H1 (cell line): ENCODE data around the gene FAM163A. TPM values are rescaled to one million over a fixed set of nuclear protein-coding genes. Genes with fewer than 3 reads are reported as not detected.

Experiments
- ASH2L ChIP-seq: fragments of 200-600, 300-600 bp; sonication (generic); IDR thresholded peaks from one replicate; pipeline ENCODE4 v1.7.1; 2017; ENCODE audit warnings: low read length
- CHD2 ChIP-seq: IDR thresholded peaks from 2 replicates; pipeline ENCODE4 v1.6.1; 2012; ENCODE audit warnings: low read length, improper control_type of control experiment
- CREB1 ChIP-seq: IDR thresholded peaks from 2 replicates; pipeline ENCODE4 v1.6.1; 2012; ENCODE audit warnings: inconsistent platforms
- EZH2 ChIP-seq: fragments of 200-600 bp; sonication (generic); IDR thresholded peaks from 2 replicates; pipeline ENCODE4 v1.7.1; 2012; ENCODE audit warnings: low read depth, mild to moderate bottlenecking, moderate library complexity, low read length, inconsistent platforms; ENCODE audit not compliant: severe bottlenecking
- GABPA ChIP-seq: IDR thresholded peaks from 2 replicates; pipeline ENCODE4 v1.6.1; 2011; ENCODE audit warnings: mild to moderate bottlenecking, low read length, moderate library complexity, borderline replicate concordance; ENCODE audit not compliant: insufficient read depth
- GTF2F1 ChIP-seq: IDR thresholded peaks from 2 replicates; pipeline ENCODE4 v1.6.1; 2012; ENCODE audit warnings: low read depth, low read length, improper control_type of control experiment, borderline replicate concordance
- KDM5A ChIP-seq: fragments of 200-600 bp; IDR thresholded peaks from 2 replicates; pipeline ENCODE4 v1.7.1; 2012; ENCODE audit warnings: mild to moderate bottlenecking, low read length, inconsistent platforms, mixed read lengths
- NRF1 ChIP-seq: IDR thresholded peaks from 2 replicates; pipeline ENCODE4 v1.6.1; 2011; ENCODE audit warnings: mild to moderate bottlenecking, low read depth, low read length, improper control_type of control experiment
- POU5F1 ChIP-seq: IDR thresholded peaks from 2 replicates; pipeline ENCODE4 v1.6.1; 2011; ENCODE audit warnings: low read depth, mild to moderate bottlenecking, low read length, moderate library complexity
- TEAD4 ChIP-seq: IDR thresholded peaks from 2 replicates; pipeline ENCODE4 v1.6.1; 2012; ENCODE audit warnings: low read depth, low read length, inconsistent platforms, mixed read lengths
- polyA plus RNA-seq, 7 experiments: library from polyadenylated mRNA; depleted of rRNA in 3 of 7; stranded (reverse) in 5 of 7; unstranded in 2 of 7; fragments of >200 nt in 5 of 7; fragments of 200-250 nt in 2 of 7; gene quantifications; 1 replicate in 5 of 7; 2 replicates in 1 of 7; 4 replicates in 1 of 7; pipeline versions ENCODE4 v1.2.1 to v1.2.3, GENCODE V29; 2011 to 2013; ENCODE audit warnings: missing spikeins in 2 of 7, mixed read lengths in 2 of 7
- total RNA-seq: library from RNA; stranded (reverse); fragmentation: NEBNext Ultra II Directional; extraction: Animal tissue kit (Norgen Biotek cat#: 25700); gene quantifications from 2 replicates; pipeline ENCODE4 v1.2.1, GENCODE V29; 2021
- TF ChIP-seq, protein P1 (sequence below): fragments of 300-600 bp; sonication (generic); IDR thresholded peaks from 2 replicates; pipeline ENCODE4 v1.7.1; 2012; ENCODE audit warnings: low read length, moderate library complexity, mild to moderate bottlenecking, inconsistent platforms; ENCODE audit not compliant: insufficient replicate concordance

The FAM163A gene
- total and polyA plus RNA-seq, 2 of the 8 experiments (the other 6 are each of a cell fraction or from before 2014, with no cell fraction given), result 0.13 to 0.18 TPM

DNA sequence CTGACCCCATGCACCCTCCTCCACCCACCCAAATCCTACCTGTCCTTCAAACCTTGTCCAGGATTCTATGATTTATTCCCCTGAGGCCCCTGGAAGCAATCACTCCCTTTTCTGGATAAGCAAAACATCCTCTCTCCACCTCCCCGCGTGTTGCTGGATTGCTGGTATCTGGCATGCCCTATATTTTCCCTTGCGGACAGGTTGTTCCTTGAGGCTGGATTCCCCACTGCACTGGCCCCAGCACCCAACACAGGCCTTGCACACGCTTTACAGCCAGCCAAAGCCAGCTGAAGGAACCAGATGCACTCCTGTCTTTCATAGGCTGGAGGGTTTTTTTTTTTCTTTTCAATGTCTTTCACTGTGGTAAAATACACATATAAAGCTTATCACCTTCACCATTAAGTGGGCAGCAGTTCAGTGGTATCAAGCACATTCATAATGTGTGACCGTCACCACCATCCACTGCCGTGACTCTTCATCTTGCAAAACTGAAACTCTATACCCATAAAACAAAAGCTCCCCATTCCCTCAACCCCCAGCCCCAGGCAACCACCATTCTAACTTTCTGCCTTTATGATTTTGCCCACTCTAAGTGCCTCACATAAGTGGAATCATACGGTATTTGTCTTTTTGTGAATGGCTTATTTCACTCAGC is 83.7 kb downstream of the FAM163A start (continued):
- TF ChIP-seq, protein P1, sequence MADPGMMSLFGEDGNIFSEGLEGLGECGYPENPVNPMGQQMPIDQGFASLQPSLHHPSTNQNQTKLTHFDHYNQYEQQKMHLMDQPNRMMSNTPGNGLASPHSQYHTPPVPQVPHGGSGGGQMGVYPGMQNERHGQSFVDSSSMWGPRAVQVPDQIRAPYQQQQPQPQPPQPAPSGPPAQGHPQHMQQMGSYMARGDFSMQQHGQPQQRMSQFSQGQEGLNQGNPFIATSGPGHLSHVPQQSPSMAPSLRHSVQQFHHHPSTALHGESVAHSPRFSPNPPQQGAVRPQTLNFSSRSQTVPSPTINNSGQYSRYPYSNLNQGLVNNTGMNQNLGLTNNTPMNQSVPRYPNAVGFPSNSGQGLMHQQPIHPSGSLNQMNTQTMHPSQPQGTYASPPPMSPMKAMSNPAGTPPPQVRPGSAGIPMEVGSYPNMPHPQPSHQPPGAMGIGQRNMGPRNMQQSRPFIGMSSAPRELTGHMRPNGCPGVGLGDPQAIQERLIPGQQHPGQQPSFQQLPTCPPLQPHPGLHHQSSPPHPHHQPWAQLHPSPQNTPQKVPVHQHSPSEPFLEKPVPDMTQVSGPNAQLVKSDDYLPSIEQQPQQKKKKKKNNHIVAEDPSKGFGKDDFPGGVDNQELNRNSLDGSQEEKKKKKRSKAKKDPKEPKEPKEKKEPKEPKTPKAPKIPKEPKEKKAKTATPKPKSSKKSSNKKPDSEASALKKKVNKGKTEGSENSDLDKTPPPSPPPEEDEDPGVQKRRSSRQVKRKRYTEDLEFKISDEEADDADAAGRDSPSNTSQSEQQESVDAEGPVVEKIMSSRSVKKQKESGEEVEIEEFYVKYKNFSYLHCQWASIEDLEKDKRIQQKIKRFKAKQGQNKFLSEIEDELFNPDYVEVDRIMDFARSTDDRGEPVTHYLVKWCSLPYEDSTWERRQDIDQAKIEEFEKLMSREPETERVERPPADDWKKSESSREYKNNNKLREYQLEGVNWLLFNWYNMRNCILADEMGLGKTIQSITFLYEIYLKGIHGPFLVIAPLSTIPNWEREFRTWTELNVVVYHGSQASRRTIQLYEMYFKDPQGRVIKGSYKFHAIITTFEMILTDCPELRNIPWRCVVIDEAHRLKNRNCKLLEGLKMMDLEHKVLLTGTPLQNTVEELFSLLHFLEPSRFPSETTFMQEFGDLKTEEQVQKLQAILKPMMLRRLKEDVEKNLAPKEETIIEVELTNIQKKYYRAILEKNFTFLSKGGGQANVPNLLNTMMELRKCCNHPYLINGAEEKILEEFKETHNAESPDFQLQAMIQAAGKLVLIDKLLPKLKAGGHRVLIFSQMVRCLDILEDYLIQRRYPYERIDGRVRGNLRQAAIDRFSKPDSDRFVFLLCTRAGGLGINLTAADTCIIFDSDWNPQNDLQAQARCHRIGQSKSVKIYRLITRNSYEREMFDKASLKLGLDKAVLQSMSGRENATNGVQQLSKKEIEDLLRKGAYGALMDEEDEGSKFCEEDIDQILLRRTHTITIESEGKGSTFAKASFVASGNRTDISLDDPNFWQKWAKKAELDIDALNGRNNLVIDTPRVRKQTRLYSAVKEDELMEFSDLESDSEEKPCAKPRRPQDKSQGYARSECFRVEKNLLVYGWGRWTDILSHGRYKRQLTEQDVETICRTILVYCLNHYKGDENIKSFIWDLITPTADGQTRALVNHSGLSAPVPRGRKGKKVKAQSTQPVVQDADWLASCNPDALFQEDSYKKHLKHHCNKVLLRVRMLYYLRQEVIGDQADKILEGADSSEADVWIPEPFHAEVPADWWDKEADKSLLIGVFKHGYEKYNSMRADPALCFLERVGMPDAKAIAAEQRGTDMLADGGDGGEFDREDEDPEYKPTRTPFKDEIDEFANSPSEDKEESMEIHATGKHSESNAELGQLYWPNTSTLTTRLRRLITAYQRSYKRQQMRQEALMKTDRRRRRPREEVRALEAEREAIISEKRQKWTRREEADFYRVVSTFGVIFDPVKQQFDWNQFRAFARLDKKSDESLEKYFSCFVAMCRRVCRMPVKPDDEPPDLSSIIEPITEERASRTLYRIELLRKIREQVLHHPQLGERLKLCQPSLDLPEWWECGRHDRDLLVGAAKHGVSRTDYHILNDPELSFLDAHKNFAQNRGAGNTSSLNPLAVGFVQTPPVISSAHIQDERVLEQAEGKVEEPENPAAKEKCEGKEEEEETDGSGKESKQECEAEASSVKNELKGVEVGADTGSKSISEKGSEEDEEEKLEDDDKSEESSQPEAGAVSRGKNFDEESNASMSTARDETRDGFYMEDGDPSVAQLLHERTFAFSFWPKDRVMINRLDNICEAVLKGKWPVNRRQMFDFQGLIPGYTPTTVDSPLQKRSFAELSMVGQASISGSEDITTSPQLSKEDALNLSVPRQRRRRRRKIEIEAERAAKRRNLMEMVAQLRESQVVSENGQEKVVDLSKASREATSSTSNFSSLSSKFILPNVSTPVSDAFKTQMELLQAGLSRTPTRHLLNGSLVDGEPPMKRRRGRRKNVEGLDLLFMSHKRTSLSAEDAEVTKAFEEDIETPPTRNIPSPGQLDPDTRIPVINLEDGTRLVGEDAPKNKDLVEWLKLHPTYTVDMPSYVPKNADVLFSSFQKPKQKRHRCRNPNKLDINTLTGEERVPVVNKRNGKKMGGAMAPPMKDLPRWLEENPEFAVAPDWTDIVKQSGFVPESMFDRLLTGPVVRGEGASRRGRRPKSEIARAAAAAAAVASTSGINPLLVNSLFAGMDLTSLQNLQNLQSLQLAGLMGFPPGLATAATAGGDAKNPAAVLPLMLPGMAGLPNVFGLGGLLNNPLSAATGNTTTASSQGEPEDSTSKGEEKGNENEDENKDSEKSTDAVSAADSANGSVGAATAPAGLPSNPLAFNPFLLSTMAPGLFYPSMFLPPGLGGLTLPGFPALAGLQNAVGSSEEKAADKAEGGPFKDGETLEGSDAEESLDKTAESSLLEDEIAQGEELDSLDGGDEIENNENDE, result no peak
- TF ChIP-seq CHD2, result no peak
- no peak for TF ChIP-seq EZH2
- TF ChIP-seq TEAD4, result no peak
- no peak for TF ChIP-seq GABPA
- no peak for TF ChIP-seq GTF2F1
- no peak for TF ChIP-seq NRF1
- TF ChIP-seq ASH2L, result no peak
- no peak for TF ChIP-seq CREB1
- no peak for TF ChIP-seq KDM5A
- TF ChIP-seq POU5F1, result no peak
